Measurements from ENCODE around the gene PITPNM2.

PITPNM2 gene

DNA sequence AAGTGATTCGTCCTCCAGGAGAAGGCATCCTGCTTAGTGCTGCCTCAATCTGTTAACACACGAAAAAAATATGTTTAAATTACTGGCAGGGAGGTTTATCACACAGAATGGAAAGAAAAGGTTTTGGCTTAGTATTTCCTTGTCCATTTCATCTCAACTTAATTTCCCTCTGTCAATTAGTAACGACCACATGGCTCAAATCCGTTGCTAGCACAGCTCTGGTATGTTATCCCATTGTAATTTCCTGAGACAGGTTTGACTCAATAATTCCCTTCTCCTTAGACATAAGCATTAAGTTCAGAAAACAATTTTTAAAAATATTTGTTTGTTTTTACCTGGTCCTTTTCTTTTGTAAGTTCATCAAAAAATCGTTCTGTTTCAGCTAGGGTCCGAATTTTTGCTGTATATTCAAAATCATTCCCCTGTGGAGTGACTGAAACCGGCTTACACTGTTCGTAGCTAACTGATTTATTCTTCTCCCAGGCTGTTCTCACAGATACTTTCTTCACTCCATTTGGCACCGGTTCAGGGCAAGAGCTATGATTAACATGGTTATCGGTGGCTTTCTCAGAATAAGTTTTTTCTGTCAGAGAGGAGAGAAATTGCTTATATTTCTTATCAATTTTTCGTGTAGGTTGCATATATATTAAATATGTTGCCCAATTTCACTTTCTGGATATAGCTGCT is 10.1 kb upstream of the PITPNM2 start:
- H3K27ac ChIP-seq (ENCODE audit: low read depth, low read length, severe bottlenecking): no peak overlapping the region
- H3K36me3 ChIP-seq (ENCODE audit: control insufficient read depth, insufficient read depth, low read length): peaks cover 50% of the 10 kb centered on the region
- 76 to 89% methylated on average over 6 of the region's 11 CpGs for WGBS, 2 experiments (ENCODE audit: insufficient coverage in 2 of 2)
- no peaks in the 10 kb centered on the region for H3K9me3 ChIP-seq (ENCODE audit: control insufficient read depth, low read length)
- no peaks in the 10 kb centered on the region for H3K4me1 ChIP-seq (ENCODE audit: control insufficient read depth, insufficient read depth, low read length, poor library complexity, severe bottlenecking)
- H3K4me3 ChIP-seq (ENCODE audit: extremely low read depth, insufficient read depth, low read length, poor library complexity, severe bottlenecking): no peak overlapping the region

DNA sequence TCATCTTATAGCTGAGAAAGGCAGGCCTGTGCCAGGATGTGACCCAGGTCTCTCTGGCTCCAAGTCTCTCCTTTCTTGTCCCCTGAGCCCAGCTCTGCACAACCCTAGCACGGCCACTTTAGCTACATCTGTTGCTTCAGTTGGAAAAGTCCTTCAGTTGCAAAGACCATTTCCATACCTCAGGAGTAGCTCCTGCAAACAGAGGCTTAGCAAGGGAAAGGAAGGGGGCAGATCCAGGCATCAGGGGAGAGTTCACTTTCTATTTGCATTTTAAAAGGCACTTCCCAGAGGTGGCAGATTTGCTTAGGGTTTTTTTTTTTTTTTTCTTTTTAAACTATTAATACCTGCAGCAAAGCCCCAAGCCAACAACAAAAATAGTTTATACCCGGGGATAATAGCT is 3.0 kb upstream of the PITPNM2 start:
- Histone ChIP-seq H3K9me3 (ENCODE audit: control insufficient read depth, low read length) (no peaks in the 10 kb centered on the region), H3K4me3 (ENCODE audit: extremely low read depth, insufficient read depth, low read length, poor library complexity, severe bottlenecking) (no peak overlapping the region), H3K4me1 (ENCODE audit: control insufficient read depth, insufficient read depth, low read length, poor library complexity, severe bottlenecking) (peaks cover 14% of the 10 kb centered on the region), H3K27ac (ENCODE audit: low read depth, low read length, severe bottlenecking) (no peak overlapping the region), H3K36me3 (ENCODE audit: control insufficient read depth, insufficient read depth, low read length) (peaks cover 17% of the 10 kb centered on the region)
- WGBS, 2 experiments (ENCODE audit: insufficient coverage in 2 of 2): 67% methylated on average over 1 of the region's 2 CpGs; no CpG with 5 or more reads in 1 of the 2 experiments

DNA sequence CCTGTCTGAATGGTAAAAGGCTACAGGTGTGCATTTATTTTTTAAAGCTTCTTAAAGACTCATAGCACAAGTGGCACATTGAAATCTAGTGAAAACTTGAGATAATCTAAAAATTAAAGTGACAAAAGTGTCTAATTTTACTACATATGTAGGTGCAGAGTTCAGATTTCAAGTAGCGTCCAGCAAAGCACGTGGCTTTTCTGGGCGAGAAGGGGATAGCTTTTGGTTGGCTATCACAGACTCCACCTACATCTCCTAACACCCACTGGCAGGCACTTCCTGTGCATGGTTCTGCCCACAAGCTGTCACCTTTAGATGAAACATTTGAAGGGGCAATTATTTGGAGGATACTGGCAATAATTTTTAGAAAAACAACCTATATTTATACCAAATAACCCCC is 1.9 kb upstream of the PITPNM2 start:
- WGBS, 2 experiments (ENCODE audit: insufficient coverage in 2 of 2): no CpG with 5 or more reads among the region's 3 CpGs
- no peaks in the 10 kb centered on the region for H3K9me3 ChIP-seq (ENCODE audit: control insufficient read depth, low read length)

DNA sequence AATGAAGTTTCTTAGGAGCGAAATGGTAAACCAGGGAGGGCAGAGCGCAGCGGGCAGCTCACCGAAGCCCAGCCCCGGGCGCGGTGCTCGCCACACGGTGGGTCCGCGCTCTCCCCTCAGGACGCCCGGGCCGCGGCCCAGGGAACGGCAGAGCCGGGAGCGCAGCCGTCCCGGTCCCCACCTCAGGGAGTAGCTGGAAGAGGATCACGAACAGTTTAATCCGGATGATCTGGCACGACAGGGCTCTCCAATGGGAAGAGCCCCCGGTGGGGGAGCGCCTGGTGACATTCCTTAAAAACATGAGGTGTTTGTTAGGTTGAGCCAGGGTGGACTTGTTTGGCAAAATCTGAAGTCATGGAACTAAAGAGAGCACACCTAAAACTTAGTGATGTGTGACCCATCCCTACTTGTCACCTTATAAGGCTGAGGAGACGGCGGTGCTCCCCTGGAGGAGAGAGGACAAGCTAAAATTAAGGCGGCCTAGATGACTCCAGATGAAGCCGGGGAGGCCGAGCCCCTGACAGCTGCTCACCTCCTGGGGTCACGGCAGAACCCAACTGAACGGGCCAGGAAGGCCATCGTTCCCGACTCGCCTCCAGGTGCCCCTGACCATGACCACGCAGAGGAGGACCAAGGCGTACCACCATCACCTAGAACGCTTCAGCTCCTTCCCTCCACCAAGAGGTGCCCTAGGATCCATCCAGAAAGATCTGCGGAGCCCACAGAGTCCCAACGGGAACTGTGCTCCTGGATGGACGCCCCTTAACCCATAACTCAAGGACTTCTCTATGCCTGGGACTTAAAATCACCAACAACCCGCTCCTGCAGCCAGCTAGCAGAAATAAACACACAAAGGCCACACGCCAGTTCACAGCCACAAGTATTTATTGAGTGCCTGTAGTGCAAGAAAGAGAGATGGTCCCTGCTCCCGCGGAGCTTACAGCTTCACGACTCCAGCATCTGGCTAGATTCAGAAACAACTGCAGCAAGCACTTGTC is 866 bp upstream of the PITPNM2 start:
- H3K27ac ChIP-seq (ENCODE audit: low read depth, low read length, severe bottlenecking): no peak overlapping the region

More for the DNA sequence above, 1.9 kb upstream of the PITPNM2 start:
- peaks cover 19% of the 10 kb centered on the region for H3K4me1 ChIP-seq (ENCODE audit: control insufficient read depth, insufficient read depth, low read length, poor library complexity, severe bottlenecking)
- peaks cover 17% of the 10 kb centered on the region for H3K36me3 ChIP-seq (ENCODE audit: control insufficient read depth, insufficient read depth, low read length)
- H3K27ac ChIP-seq (ENCODE audit: low read depth, low read length, severe bottlenecking): no peak overlapping the region
- no peak overlapping the region for H3K4me3 ChIP-seq (ENCODE audit: extremely low read depth, insufficient read depth, low read length, poor library complexity, severe bottlenecking)

DNA sequence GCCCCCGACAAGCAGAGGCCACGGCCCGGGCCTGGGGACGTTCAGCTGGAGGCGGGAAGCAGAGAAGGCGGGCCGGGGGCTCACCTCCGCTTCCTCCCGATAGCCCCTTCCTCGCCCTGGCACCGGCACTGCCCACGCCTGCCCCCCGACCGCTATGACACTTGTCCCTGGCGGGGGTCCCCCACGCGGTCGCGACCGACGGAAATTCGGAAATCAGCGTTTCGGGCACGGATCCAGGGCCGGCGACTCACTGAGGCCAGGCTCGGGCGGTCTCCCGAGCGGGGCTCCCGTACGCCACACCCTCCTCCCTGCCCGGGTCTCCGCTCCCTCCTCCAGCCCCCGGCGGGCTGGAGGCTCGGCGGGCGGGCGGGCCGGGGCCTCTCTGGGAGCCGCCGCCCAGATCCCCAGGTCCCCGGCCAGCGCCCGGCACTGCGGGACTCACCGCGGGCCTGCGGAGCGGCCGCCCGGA is 581 bp downstream of the PITPNM2 start:
- H3K9me3 ChIP-seq (ENCODE audit: control insufficient read depth, low read length): no peaks in the 10 kb centered on the region
- peaks cover 26% of the 10 kb centered on the region for H3K4me1 ChIP-seq (ENCODE audit: control insufficient read depth, insufficient read depth, low read length, poor library complexity, severe bottlenecking)
- H3K4me3 ChIP-seq (ENCODE audit: extremely low read depth, insufficient read depth, low read length, poor library complexity, severe bottlenecking): peak overlapping the region; percentile 54
- peaks cover 10% of the 10 kb centered on the region for H3K36me3 ChIP-seq (ENCODE audit: control insufficient read depth, insufficient read depth, low read length)
- WGBS, 2 experiments (ENCODE audit: insufficient coverage in 2 of 2): 2% methylated on average over 43 to 51 of the region's 54 CpGs
- H3K27ac ChIP-seq (ENCODE audit: low read depth, low read length, severe bottlenecking): no peak overlapping the region

More for the DNA sequence above, 866 bp upstream of the PITPNM2 start:
- H3K9me3 ChIP-seq (ENCODE audit: control insufficient read depth, low read length): no peaks in the 10 kb centered on the region
- peaks cover 17% of the 10 kb centered on the region for H3K36me3 ChIP-seq (ENCODE audit: control insufficient read depth, insufficient read depth, low read length)
- H3K4me1 ChIP-seq (ENCODE audit: control insufficient read depth, insufficient read depth, low read length, poor library complexity, severe bottlenecking): peaks cover 25% of the 10 kb centered on the region
- 33 to 38% methylated on average over 41 to 43 of the region's 46 CpGs for WGBS, 2 experiments (ENCODE audit: insufficient coverage in 2 of 2)
- H3K4me3 ChIP-seq (ENCODE audit: extremely low read depth, insufficient read depth, low read length, poor library complexity, severe bottlenecking): peak overlapping the region; percentile 53

DNA sequence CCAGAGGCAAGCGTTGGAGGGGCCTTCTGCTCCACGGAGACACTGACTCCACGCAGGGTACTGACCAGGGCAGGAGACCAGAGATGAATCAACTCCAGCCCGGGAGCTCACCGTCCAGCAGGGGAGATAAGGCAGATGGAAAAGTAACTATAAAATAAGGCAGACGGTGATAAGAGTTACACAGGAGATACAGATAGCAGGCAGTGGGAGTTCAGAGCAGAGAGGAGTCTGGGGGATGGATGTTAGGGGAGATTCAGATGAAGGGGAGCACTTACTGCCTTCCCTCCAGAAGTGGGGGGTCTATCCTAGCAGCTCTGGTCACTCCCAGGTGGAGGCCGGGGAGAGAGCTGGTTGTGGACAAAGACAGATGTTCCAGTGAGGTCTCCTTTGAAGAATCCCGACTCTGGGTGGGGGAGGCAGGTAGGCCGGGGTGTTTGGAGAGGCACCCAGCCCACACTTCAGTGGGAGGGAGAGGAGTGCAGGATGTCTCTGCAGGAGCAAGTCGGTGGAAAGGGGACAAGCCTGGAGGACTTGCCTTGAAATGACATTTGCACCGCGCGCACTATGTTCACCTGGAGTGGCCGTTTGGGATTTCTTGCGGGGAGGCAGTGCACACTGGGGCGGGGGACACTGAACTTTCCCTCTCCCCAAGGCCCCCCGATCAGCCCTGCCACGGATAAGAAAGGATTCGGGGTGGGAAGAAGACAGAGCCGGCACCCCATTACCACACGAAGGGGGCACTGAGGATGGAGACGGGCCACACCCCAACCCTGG is 1.2 kb downstream of the PITPNM2 start:
- H3K27ac ChIP-seq (ENCODE audit: low read depth, low read length, severe bottlenecking): peak overlapping the region; percentile 54
- peak overlapping the region; percentile 54 for H3K4me3 ChIP-seq (ENCODE audit: extremely low read depth, insufficient read depth, low read length, poor library complexity, severe bottlenecking)
- no peaks in the 10 kb centered on the region for H3K9me3 ChIP-seq (ENCODE audit: control insufficient read depth, low read length)
- peaks cover 28% of the 10 kb centered on the region for H3K4me1 ChIP-seq (ENCODE audit: control insufficient read depth, insufficient read depth, low read length, poor library complexity, severe bottlenecking)
- 45 to 48% methylated on average over 15 to 16 of the region's 22 CpGs for WGBS, 2 experiments (ENCODE audit: insufficient coverage in 2 of 2)
- H3K36me3 ChIP-seq (ENCODE audit: control insufficient read depth, insufficient read depth, low read length): peaks cover 8% of the 10 kb centered on the region

DNA sequence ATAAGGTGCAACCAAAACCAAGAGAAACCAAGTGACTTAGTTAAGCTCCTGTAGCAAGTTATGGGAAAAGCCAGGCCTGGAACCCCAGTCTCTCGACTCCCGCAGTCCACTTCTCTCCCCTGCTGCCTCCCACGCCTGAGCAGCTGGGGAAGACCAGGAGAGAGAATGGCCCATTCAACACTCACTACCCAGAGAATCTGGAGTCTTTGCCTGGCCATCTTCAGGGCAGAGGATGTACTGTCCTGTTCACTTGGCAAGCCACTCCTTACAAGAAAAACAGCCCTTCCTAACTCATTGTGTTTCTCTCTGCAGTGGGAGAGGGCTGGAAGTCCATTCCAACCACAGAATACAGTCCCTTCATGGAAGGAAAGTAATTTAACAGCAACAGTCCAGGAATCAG is 1.8 kb downstream of the PITPNM2 start:
- H3K27ac ChIP-seq (ENCODE audit: low read depth, low read length, severe bottlenecking): peak overlapping the region; percentile 54
- peak overlapping the region; percentile 54 for H3K4me3 ChIP-seq (ENCODE audit: extremely low read depth, insufficient read depth, low read length, poor library complexity, severe bottlenecking)
- H3K4me1 ChIP-seq (ENCODE audit: control insufficient read depth, insufficient read depth, low read length, poor library complexity, severe bottlenecking): peaks cover 29% of the 10 kb centered on the region
- WGBS, 2 experiments (ENCODE audit: insufficient coverage in 2 of 2): 90% methylated on average over 3 of the region's 3 CpGs; no CpG with 5 or more reads in 1 of the 2 experiments
- peaks cover 8% of the 10 kb centered on the region for H3K36me3 ChIP-seq (ENCODE audit: control insufficient read depth, insufficient read depth, low read length)
- H3K9me3 ChIP-seq (ENCODE audit: control insufficient read depth, low read length): no peaks in the 10 kb centered on the region

DNA sequence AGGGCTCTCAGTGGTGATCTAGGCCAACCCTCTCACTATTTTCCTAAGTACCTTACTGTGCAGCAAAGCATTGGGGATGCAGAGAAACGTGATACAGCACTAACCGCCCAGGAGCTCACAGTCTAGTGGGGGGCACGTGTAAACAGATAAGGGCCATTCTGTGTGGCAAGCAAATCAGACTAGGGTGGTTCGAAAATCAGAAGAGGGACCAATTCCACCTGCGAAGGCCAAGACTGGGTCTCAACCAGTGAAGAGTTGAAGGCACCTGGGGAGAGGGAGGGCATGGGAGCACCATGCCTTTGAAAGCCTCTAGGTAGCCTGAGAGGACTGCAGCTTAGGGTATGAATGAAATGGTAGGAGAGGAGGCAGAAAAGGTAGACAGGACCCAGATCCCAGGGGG is 2.2 kb downstream of the PITPNM2 start:
- peaks cover 9% of the 10 kb centered on the region for H3K36me3 ChIP-seq (ENCODE audit: control insufficient read depth, insufficient read depth, low read length)
- WGBS, 2 experiments (ENCODE audit: insufficient coverage in 2 of 2): 74 to 78% methylated on average over 5 of the region's 5 CpGs

DNA sequence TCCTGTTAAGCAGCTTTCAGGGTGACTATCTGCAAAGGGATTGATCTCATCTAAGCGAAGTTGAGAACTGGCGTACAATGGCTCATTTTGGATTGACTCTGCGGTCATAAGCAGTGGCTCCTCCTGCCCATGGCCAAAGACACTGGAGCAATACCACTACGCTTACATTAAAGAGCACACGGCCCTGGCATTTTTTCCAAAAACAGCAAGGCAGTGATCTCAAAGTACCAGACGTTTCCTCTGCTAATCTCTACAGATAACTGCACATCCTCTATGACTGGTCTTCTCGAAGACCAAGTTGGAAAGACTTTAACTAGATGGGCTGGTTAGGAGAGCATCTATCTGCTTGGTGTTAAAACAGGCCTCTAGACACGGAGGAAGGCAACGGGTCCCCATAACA is 2.7 kb downstream of the PITPNM2 start:
- WGBS, 2 experiments (ENCODE audit: insufficient coverage in 2 of 2): 64 to 81% methylated on average over 7 of the region's 9 CpGs
- H3K4me1 ChIP-seq (ENCODE audit: control insufficient read depth, insufficient read depth, low read length, poor library complexity, severe bottlenecking): peaks cover 37% of the 10 kb centered on the region
- no peak overlapping the region for H3K4me3 ChIP-seq (ENCODE audit: extremely low read depth, insufficient read depth, low read length, poor library complexity, severe bottlenecking)
- no peaks in the 10 kb centered on the region for H3K9me3 ChIP-seq (ENCODE audit: control insufficient read depth, low read length)
- H3K36me3 ChIP-seq (ENCODE audit: control insufficient read depth, insufficient read depth, low read length): peaks cover 9% of the 10 kb centered on the region
- peak overlapping the region; percentile 62 for H3K27ac ChIP-seq (ENCODE audit: low read depth, low read length, severe bottlenecking)

More for the DNA sequence above, 2.2 kb downstream of the PITPNM2 start:
- peaks cover 32% of the 10 kb centered on the region for H3K4me1 ChIP-seq (ENCODE audit: control insufficient read depth, insufficient read depth, low read length, poor library complexity, severe bottlenecking)
- H3K9me3 ChIP-seq (ENCODE audit: control insufficient read depth, low read length): no peaks in the 10 kb centered on the region
- H3K27ac ChIP-seq (ENCODE audit: low read depth, low read length, severe bottlenecking): peak overlapping the region; percentile 42
- no peak overlapping the region for H3K4me3 ChIP-seq (ENCODE audit: extremely low read depth, insufficient read depth, low read length, poor library complexity, severe bottlenecking)

DNA sequence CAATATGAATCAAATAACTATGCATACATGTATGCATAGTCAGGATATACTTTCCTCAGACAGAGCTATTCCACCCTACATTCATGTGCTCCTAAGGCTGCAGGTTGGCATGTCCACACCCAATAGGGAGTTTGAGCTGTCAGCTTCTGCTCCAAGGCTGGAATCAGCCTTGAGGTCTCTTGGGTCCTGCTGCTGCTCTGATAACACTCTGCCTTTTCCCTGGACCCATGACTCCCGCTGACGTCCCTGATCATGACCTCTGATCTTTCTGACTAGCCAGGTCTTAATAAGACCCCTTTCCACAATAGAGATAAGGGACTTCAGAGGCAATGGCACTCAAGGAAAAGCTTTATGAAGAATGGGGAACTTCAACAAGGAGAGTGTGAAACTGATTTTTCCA is 5.7 kb downstream of the PITPNM2 start:
- peaks cover 61% of the 10 kb centered on the region for H3K4me1 ChIP-seq (ENCODE audit: control insufficient read depth, insufficient read depth, low read length, poor library complexity, severe bottlenecking)
- H3K27ac ChIP-seq (ENCODE audit: low read depth, low read length, severe bottlenecking): no peak overlapping the region
- peaks cover 6% of the 10 kb centered on the region for H3K36me3 ChIP-seq (ENCODE audit: control insufficient read depth, insufficient read depth, low read length)
- WGBS, 2 experiments (ENCODE audit: insufficient coverage in 2 of 2): 100% methylated on average over 2 of the region's 2 CpGs; no CpG with 5 or more reads in 1 of the 2 experiments
- H3K4me3 ChIP-seq (ENCODE audit: extremely low read depth, insufficient read depth, low read length, poor library complexity, severe bottlenecking): no peak overlapping the region
- no peaks in the 10 kb centered on the region for H3K9me3 ChIP-seq (ENCODE audit: control insufficient read depth, low read length)

All from mesodermal cell (in vitro differentiated cells).